Sigmoid colon (tissue), 4 donors: ENCODE data around the gene ACP7.

Experiments used
- CTCF ChIP-seq, 4 experiments: fragments of 450-650 bp in 3 of 4; fragments of 200-600 bp in 1 of 4; IDR thresholded peaks; one replicate each; pipeline ENCODE4 v1.5.1; 2016 to 2019; ENCODE audit warnings: antibody characterized with exemption in 4 of 4, mild to moderate bottlenecking in 3 of 4, moderate library complexity in 2 of 4
- EP300 ChIP-seq, 4 donors: sonication (generic); formaldehyde crosslinking; IDR thresholded peaks; one replicate each; pipeline ENCODE4 v1.6.1; 2017; ENCODE audit warnings: antibody characterized with exemption in 4 of 4
- POLR2AphosphoS5 ChIP-seq, 4 donors: sonication (generic); formaldehyde crosslinking; IDR thresholded peaks; one replicate each; pipeline ENCODE4 v1.6.1; 2017; ENCODE audit warnings: antibody characterized with exemption in 4 of 4

GRCh38 chr19:39115105-39115847 is 31.1 kb downstream of the ACP7 start:
- TF ChIP-seq CTCF (IDR thresholded peaks at IDR 0.05) (no peak), EP300 (IDR thresholded peaks at IDR 0.05) (no peak), POLR2AphosphoS5 (IDR thresholded peaks at IDR 0.05) (no peak)
